GM19193 (cell line): ENCODE results near the gene SPATA13.

Experiments used
- POLR2A ChIP-seq: IDR thresholded peaks from 4 replicates; pipeline ENCODE4 v1.6.1; 2011; ENCODE audit not compliant: insufficient read depth, insufficient read length; ENCODE audit errors: extremely low read depth

SPATA13 gene

DNA sequence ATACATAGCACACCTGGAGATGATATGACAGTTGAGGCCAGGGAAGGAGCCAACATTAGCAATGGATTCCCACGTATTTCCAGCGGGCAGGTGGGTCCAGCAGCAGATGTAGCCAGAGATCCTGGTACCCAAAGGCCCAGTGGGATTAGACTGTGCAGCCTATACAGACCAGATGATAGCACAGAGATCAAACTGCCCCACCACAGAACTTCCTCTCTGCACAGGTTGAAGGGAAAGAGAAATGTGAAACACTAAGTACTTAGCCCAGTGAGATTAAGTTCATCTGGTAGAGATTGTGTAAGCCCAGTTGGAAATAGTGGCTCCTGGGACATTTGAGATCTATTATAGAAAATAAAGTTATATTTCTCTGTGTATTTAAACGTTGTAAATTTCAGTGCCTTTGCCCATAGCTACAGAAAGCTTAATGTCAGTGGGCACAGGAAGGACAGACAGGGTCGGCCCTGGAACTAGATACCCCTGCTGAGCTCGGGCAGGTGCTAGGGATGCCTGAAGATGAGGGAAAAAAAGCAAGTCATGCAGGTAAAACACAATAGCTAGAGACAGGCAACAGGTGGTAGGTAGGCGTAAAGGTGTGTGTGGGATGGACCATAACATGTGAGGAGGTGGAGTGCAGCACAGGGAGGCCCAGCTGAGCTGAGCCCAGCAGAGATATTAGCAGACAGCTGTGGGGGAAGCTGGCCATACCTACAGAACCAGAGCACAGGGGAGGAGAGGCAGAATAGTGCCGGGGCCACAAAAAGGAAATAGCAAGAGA, 27.3 kb upstream of the SPATA13 start:
- TF ChIP-seq POLR2A = no peak

DNA sequence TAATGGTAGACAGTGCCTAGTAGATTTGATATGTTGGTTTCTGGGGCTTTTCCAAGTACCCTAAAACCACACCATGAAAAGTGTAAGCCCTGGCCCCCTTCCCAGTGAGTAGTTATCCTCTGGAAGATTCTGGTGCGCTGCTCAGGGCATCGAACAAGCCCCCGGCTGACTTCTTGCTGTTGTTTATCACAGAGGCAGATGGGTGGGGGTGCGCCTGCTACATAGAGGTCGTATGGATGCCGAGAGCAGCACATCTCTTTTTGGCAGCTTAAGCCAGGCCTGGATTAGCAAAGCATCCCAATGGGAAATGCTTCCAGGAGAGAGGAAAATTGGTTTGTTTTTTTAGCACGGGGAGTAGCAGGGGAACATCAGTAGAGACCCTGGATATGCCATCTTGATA, 26.3 kb upstream of the SPATA13 start:
- TF ChIP-seq POLR2A = no peak

DNA sequence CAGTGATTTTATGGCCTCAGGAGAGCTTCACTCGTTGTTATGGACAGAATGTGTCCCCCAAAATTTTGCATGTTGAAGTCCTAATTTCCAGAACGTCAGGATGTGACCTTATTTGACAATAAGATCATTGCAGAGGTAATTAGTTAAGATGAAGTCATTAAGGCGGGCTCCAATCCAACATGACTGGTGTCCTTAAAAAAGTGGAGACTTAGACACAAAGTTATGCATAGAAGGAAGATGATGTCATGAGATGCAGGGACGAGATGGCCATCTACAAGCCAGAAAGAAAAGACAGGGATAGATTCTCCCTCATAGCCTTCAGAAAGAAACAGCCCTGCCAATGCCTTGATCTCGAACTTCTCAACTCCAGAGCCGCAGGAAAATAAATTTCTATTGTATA, 25.8 kb upstream of the SPATA13 start:
- TF ChIP-seq POLR2A = no peak

DNA sequence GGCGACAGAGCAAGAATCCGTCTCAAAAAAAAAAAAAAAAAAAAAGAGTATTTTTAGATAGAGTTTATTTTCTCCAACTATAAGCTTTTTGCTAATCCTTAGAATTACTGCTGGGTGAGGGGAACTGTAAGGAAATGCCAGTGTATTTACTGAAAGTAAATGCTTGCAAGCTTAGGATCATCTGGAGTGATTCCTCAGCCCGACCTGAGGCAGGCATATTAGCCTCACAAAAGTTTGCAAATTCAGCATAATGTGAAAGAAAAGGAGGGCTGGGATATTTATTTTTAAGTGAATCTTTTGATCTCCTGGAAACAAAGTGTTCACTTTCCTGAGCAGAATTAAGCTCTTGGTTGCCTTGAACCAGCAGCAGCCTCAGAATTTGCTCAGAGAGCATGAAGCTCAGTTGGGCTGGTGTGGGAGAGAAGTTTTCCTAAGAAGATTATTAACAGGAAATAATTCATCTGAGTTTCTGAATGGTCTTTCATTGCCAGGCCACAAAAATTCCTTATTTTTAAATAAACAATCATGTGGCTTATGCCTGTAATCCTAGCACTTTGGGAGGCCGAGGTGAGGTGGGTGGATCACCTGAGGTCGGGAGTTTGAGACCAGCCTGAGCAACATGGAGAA, 24.7 kb upstream of the SPATA13 start:
- TF ChIP-seq POLR2A = no peak

DNA sequence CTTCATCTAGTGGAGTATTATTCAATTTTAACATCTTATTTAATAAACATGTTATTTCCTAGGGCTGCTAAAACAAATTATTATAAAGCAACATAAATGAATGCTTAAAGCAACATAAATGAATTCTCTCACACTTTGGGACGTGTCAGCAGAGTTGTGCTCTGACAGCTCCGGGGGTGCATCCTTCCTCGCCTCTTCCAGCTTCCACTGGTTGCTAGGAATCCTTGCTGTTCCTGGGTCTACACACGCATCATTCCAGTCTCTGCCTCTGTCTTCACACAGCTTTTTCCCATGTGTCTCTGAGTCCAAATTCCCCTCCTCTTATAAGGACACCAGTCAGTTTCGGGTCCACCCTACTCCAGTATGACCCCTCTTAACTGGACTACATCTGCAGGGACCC, 21.6 kb upstream of the SPATA13 start:
- TF ChIP-seq POLR2A = no peak

DNA sequence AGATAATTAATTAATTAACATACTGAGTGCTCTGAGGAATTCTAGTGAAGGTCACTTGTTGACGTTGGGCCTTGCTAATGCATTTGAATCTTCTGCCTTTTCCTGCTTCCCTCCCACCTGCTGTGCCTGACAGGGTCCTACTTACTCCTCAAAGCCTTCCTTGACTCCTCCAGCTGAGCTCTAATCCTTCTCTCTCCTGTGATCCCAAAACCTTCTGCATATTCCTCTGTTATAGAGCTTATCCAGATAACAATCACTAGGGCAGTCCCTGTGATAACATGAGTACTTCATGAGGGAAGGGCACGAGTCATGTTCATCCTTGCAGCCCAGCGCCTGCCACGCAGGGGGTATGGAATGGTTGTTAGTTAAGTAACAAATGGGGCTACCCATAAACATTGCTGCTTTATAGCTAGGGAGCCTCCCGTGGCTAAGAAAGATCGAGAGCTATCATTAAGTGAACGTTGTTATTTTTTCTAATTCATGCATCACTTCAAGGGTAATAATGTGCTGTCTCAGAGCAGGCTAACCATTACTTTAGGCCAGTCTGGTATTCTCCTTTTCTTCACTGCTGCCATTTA, 19.1 kb upstream of the SPATA13 start:
- no peak for TF ChIP-seq POLR2A

DNA sequence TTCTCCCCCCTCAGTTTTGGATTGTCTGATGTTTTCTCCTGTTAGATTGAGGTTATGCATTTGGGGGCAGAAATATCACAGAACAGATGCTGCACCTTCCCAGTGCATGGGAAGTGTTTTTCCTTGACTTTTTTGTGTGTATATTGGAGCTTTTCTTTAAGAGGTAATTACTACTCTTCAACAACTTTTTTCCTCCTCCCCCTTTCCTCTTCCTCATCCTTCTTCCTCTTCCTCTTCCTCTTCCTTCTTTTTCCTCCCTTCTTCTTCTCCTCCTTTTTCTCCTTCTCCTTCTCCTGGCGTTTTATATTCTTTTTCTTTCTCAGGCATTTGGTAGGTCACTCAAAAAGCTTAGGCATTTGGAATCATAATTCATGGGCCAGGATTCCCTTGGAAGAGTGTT, 18.1 kb upstream of the SPATA13 start:
- TF ChIP-seq POLR2A = no peak

DNA sequence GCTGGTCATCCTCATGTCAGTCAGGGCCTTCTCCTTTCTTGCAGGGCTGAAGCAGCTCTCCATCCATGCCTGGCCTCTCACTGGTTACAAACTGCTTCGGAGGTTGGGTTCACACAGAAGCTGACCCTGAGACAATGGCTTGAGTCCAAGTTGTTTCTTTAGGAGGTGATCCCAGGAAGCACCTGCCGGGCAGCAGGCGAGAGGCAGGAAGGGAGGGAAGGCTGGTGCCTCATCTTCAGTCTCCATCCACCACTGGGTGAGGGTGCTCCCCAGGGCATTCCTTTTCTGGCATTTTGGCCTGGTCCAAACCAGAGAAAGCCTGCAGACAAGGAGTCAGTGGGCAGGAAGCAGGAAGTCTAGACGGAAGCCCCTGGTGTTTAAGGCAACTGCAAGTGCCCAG, 17.6 kb upstream of the SPATA13 start:
- TF ChIP-seq POLR2A = no peak

DNA sequence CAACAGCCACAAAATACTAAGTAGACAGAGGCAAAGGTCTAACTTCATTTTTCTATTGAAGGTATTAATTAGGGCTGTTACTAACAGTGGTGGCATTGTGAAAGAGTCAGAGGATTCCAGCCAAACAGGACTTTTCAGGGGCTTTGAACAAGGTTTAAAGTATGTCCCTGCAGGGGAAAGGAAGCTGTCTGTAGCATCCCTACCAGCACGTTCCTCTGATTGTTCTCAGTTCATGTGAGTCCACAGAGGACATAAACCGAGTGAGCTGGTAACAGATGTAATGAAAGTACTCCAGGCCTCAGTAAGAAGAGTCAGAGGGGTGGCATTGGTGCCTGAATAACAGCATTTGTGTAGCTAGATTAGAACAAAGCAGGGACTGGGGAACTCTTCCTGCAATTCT, 15.3 kb upstream of the SPATA13 start:
- no peak for TF ChIP-seq POLR2A

DNA sequence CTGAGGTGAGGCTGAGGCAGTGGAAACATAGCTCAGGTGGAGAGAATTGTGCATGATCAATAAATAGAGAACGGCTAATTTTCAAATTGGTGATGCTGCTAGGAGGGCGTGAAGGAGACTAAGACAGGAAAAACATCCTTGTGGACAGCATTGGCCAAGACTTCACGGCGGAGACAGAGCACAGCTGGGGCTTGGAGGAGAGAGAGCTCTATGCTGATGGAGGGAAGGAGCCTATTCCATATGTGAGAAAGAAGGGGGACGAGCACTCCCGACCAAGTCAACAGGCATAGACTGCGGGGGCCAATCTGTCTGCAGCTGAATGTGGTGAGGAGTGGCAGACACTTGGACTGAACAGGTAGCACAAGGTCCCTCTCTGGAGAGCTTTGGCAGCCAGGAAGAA, 14.8 kb upstream of the SPATA13 start:
- no peak for TF ChIP-seq POLR2A

DNA sequence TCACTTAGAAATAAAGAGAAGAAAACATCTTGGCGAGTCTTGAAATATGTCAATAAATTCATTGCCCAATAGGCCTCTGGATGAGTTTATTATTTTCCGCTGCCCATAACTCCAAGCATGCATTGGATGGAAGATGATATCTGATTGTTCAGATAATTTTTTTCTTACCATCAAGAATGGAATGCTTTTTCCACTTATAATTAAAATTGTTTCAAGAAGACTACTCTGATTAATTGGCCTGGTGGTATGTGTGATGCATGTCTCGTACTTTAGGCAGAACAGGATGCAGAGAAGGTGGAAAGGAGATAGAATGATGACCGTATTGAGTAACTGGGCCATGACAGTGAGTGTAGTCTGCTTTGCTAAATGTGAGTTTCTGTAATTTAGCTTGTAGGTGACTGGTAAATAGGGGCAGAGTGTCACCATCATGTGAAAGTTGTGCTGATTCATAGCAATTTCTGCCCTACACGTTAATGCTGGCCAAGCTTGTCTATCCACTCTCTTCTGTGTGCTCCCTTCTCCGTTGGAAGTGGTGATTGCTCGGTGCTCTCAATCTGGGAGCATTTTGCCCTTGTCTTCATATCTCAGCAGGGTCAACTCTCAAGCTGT, 13.5 kb upstream of the SPATA13 start:
- TF ChIP-seq POLR2A = no peak

DNA sequence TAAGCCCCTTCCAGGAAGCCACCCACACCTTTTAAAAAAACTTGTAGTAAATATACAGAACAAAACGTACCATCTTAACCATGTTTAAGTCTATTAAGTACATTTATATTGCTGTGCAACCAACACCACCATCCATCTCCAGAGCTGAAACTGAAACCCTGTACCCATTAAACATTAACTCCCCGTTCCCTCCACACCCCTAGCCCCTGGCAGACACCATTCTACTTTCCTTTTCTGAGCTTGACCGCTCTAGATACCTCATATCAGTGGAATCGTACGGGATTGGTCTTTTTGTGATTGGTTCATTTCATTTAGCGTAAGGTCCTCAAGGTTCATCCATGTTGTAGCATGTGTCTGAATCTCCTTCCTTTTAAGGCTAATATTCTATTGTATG, 13.0 kb upstream of the SPATA13 start:
- TF ChIP-seq POLR2A = no peak

DNA sequence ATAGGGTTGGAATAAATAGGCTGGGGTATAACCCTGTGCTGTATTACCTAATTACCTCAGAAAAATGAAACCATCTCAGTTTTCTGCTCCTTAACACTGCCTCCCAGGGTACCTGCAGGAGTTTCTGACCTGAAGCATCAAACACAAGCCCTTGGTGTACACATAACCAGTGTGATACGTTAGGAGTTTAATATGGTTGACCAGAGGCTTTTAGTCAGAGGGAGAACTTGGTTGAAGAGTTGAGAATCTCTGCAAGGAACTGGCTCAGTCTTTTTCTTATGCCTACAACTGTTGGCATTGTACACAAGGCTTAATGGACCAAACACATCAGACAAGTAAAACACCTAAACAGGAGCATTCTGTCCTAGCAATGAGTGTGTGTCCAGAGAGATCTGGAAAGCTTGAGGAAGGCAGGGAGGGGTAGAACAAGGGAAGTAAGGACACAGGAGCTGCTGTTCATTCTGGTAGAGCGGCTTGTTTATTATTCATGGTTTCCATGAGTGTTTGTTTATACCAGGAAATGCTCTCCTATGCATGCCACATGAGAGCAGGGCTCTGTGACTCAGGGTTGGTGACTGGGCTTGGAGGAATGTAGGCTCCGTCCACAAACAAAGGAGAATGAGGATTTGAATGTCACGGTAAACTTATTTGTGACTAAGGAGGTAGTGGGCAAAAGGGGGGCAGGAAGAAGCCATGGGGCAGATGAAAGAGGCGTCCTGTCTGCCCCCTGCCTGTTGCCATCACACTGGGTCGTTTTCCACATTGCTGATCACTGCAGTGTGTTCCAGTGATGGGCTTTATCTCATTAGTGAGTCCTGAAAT, 11.9 kb upstream of the SPATA13 start:
- no peak for TF ChIP-seq POLR2A

DNA sequence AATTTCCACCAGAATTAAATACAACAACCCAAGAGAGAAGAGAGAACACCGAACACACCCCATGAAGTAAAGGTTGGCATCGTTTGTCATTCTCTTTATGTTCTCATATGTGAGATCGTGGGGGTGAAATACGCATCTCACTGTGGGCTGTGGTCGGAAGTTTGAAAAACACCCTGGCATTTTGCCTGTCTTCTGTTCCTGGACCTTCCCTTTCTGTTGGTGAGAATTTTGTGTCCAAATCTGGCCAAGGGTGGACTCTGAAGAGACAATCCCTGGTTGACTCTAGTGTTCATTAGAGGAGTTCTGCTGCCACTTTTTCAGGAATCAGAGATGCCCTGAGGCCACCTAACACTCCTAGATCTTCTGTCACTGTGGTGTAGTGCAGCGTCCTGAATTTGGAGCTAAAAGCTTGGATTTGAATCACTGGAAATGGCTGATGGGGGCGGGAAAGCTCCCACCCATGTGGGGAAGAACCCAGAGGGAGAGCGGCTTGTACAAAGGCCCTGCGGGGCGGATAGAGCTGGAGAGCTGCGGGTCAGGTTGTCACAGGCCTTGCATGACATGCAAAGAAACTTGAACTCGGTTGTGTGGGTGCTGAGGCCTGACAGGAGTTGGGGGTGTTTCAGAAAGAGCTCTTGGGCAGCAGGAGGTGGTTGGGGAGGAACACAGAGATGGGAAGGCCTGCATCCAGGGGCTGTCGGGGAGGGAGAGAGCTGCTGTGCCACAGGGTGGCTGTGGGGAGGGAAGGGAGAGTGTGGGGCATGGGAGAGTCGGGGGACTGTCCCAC, 11.1 kb upstream of the SPATA13 start:
- TF ChIP-seq POLR2A = no peak
